GM23338 (cell line): ENCODE data around the gene KIF19. TPM values are rescaled to one million over a fixed set of nuclear protein-coding genes. Genes with fewer than 3 reads are reported as not detected.

Source experiments
- ATAC-seq: fragments of 200-7000 bp; cut with Tn5 transposase; 3 replicates; pipeline ENCODE4 v1.9.1; 2020
- DNase-seq: peaks from one replicate; pipeline ENCODE4 v3.0.0-alpha.2; 2015; ENCODE audit warnings: low spot score
- H2AFZ ChIP-seq: fragments of 200-600 bp; sonication (generic); 2 replicates; pipeline ENCODE4 v1.8.0; 2016; ENCODE audit warnings: antibody characterized with exemption, mild to moderate bottlenecking, moderate library complexity
- H3F3A ChIP-seq: fragments of 200-600 bp; sonication (generic); replicated peaks from 2 replicates; pipeline ENCODE4 v1.8.0; 2017; ENCODE audit warnings: antibody characterized with exemption, mixed run types, low read depth
- H3K27ac ChIP-seq: fragments of 200-600 bp; sonication (generic); 2 replicates; pipeline ENCODE4 v1.6.1; 2016; ENCODE audit warnings: low read depth
- H3K27me3 ChIP-seq: fragments of 200-600 bp; sonication (generic); 2 replicates; pipeline ENCODE4 v1.8.0; 2016; ENCODE audit warnings: mild to moderate bottlenecking, mixed run types, moderate library complexity; ENCODE audit not compliant: insufficient read depth
- H3K36me3 ChIP-seq: fragments of 200-600 bp; sonication (generic); 2 replicates; pipeline ENCODE4 v1.8.0; 2016; ENCODE audit warnings: mild to moderate bottlenecking; ENCODE audit not compliant: insufficient read depth
- H3K4me1 ChIP-seq: fragments of 200-600 bp; sonication (generic); 2 replicates; pipeline ENCODE4 v1.8.0; 2016; ENCODE audit warnings: mild to moderate bottlenecking, moderate library complexity; ENCODE audit not compliant: insufficient read depth
- H3K4me2 ChIP-seq: fragments of 200-600 bp; sonication (generic); 2 replicates; pipeline ENCODE4 v1.7.1; 2017; ENCODE audit warnings: mixed run types
- H3K4me3 ChIP-seq: fragments of 200-600 bp; sonication (generic); 2 replicates; pipeline ENCODE4 v1.6.1; 2016; ENCODE audit warnings: mixed run types
- H3K79me2 ChIP-seq: fragments of 200-600 bp; sonication (generic); replicated peaks from 2 replicates; pipeline ENCODE4 v1.8.0; 2017; ENCODE audit warnings: mild to moderate bottlenecking; ENCODE audit not compliant: insufficient read depth
- H3K9me2 ChIP-seq: fragments of 200-600 bp; sonication (generic); 2 replicates; pipeline ENCODE4 v1.8.0; 2017; ENCODE audit not compliant: insufficient read depth
- H4K20me1 ChIP-seq: fragments of 200-600 bp; sonication (generic); replicated peaks from 2 replicates; pipeline ENCODE4 v1.8.0; 2017; ENCODE audit warnings: mild to moderate bottlenecking; ENCODE audit not compliant: insufficient read depth
- H3K27ac Mint-ChIP-seq: 2 replicates; pipeline ENCODE4 v1.8.0; 2020; ENCODE audit warnings: inconsistent platforms, mild to moderate bottlenecking, moderate library complexity, mixed read lengths
- H3K27me3 Mint-ChIP-seq: 3 replicates; pipeline ENCODE4 v1.8.0; 2022; ENCODE audit warnings: low read depth, mild to moderate bottlenecking, moderate library complexity, mixed read lengths, inconsistent platforms; ENCODE audit not compliant: insufficient read depth, poor library complexity
- H3K36me3 Mint-ChIP-seq: 3 replicates; pipeline ENCODE4 v1.8.0; 2021; ENCODE audit warnings: low read depth, mild to moderate bottlenecking, inconsistent platforms, moderate library complexity, mixed read lengths
- H3K4me1 Mint-ChIP-seq: 3 replicates; pipeline ENCODE4 v1.8.0; 2020; ENCODE audit warnings: mild to moderate bottlenecking, inconsistent platforms, mixed read lengths
- H3K4me3 Mint-ChIP-seq: 3 replicates; pipeline ENCODE4 v1.8.0; 2021; ENCODE audit warnings: moderate library complexity, mild to moderate bottlenecking, inconsistent platforms, mixed read lengths
- H3K9me3 Mint-ChIP-seq: 3 replicates; pipeline ENCODE4 v1.8.0; 2020; ENCODE audit warnings: moderate library complexity, mild to moderate bottlenecking, inconsistent platforms, mixed read lengths
- CREB1 ChIP-seq: fragments of 250-450 bp; sonication (Bioruptor Pico); IDR thresholded peaks from 2 replicates; pipeline ENCODE4 v1.5.0; 2020; ENCODE audit warnings: low read depth, mild to moderate bottlenecking, moderate library complexity
- EZH2 ChIP-seq: fragments of 200-600 bp; sonication (generic); IDR thresholded peaks from one replicate; pipeline ENCODE4 v1.8.0; 2017; ENCODE audit warnings: antibody characterized with exemption, mild to moderate bottlenecking, low read depth; ENCODE audit not compliant: unreplicated experiment
- EZH2phosphoT487 ChIP-seq: fragments of 200-600 bp; sonication (generic); IDR thresholded peaks from one replicate; pipeline ENCODE4 v1.8.1; 2018; ENCODE audit warnings: antibody characterized with exemption; ENCODE audit not compliant: unreplicated experiment
- NANOG ChIP-seq: IDR thresholded peaks from 2 replicates; pipeline ENCODE4 v1.6.1; 2016; ENCODE audit warnings: antibody characterized with exemption, borderline replicate concordance
- POLR2AphosphoS5 ChIP-seq: IDR thresholded peaks from 2 replicates; pipeline ENCODE4 v1.6.1; 2016; ENCODE audit warnings: antibody characterized with exemption, low read depth
- STAT1 ChIP-seq: IDR thresholded peaks from one replicate; pipeline ENCODE4 v1.6.1; 2016; ENCODE audit warnings: antibody characterized with exemption; ENCODE audit not compliant: unreplicated experiment
- ZNF331 ChIP-seq: fragments of 250-450 bp; sonication (Bioruptor Pico); IDR thresholded peaks from 2 replicates; pipeline ENCODE4 v1.5.0; 2020; ENCODE audit warnings: low read depth, mild to moderate bottlenecking, moderate library complexity
- polyA plus RNA-seq: library from polyadenylated mRNA; unstranded; fragments of >200 nt; fragmentation: Nextera tagmentation; extraction: Ambion mirVana; gene quantifications from 2 replicates; pipeline ENCODE4 v1.2.1, GENCODE V29; 2016
- total RNA-seq: library from RNA; depleted of rRNA; stranded (reverse); fragments of >200 nt; shearing (Covaris generic); gene quantifications from 2 replicates; pipeline ENCODE4 v1.2.3, GENCODE V29; 2014
- TF ChIP-seq, protein P1 (sequence below): fragments of 250-450 bp; sonication (Bioruptor Pico); IDR thresholded peaks from 2 replicates; pipeline ENCODE4 v1.5.0; 2020; ENCODE audit warnings: mild to moderate bottlenecking, moderate library complexity
- TF ChIP-seq, protein P2 (sequence below): IDR thresholded peaks from one replicate; pipeline ENCODE4 v1.6.1; 2018; ENCODE audit warnings: antibody characterized with exemption; ENCODE audit not compliant: unreplicated experiment

KIF19 gene
- total and polyA plus RNA-seq, 2 experiments from 2014 or later, result 0.35 to 0.36 TPM

DNA sequence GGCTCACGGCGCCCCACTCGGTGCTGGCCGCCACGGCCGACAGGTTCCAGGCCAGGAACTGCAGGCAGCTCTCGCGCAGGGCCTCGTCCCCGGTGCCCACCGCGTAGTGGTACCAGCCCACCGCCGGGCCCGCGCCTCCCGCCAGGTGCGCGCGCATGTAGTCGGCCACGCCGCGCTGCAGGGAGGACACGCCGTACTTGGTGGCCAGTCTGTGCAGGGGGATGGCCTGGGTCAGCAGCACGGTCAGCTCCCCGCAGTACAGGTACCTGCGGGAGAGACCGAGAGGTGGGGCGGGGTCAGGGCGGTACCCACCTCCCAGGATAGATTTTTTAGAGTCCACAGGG is 31.4 kb downstream of the KIF19 start:
- TF ChIP-seq POLR2AphosphoS5, result no peak
- TF ChIP-seq, protein P1, sequence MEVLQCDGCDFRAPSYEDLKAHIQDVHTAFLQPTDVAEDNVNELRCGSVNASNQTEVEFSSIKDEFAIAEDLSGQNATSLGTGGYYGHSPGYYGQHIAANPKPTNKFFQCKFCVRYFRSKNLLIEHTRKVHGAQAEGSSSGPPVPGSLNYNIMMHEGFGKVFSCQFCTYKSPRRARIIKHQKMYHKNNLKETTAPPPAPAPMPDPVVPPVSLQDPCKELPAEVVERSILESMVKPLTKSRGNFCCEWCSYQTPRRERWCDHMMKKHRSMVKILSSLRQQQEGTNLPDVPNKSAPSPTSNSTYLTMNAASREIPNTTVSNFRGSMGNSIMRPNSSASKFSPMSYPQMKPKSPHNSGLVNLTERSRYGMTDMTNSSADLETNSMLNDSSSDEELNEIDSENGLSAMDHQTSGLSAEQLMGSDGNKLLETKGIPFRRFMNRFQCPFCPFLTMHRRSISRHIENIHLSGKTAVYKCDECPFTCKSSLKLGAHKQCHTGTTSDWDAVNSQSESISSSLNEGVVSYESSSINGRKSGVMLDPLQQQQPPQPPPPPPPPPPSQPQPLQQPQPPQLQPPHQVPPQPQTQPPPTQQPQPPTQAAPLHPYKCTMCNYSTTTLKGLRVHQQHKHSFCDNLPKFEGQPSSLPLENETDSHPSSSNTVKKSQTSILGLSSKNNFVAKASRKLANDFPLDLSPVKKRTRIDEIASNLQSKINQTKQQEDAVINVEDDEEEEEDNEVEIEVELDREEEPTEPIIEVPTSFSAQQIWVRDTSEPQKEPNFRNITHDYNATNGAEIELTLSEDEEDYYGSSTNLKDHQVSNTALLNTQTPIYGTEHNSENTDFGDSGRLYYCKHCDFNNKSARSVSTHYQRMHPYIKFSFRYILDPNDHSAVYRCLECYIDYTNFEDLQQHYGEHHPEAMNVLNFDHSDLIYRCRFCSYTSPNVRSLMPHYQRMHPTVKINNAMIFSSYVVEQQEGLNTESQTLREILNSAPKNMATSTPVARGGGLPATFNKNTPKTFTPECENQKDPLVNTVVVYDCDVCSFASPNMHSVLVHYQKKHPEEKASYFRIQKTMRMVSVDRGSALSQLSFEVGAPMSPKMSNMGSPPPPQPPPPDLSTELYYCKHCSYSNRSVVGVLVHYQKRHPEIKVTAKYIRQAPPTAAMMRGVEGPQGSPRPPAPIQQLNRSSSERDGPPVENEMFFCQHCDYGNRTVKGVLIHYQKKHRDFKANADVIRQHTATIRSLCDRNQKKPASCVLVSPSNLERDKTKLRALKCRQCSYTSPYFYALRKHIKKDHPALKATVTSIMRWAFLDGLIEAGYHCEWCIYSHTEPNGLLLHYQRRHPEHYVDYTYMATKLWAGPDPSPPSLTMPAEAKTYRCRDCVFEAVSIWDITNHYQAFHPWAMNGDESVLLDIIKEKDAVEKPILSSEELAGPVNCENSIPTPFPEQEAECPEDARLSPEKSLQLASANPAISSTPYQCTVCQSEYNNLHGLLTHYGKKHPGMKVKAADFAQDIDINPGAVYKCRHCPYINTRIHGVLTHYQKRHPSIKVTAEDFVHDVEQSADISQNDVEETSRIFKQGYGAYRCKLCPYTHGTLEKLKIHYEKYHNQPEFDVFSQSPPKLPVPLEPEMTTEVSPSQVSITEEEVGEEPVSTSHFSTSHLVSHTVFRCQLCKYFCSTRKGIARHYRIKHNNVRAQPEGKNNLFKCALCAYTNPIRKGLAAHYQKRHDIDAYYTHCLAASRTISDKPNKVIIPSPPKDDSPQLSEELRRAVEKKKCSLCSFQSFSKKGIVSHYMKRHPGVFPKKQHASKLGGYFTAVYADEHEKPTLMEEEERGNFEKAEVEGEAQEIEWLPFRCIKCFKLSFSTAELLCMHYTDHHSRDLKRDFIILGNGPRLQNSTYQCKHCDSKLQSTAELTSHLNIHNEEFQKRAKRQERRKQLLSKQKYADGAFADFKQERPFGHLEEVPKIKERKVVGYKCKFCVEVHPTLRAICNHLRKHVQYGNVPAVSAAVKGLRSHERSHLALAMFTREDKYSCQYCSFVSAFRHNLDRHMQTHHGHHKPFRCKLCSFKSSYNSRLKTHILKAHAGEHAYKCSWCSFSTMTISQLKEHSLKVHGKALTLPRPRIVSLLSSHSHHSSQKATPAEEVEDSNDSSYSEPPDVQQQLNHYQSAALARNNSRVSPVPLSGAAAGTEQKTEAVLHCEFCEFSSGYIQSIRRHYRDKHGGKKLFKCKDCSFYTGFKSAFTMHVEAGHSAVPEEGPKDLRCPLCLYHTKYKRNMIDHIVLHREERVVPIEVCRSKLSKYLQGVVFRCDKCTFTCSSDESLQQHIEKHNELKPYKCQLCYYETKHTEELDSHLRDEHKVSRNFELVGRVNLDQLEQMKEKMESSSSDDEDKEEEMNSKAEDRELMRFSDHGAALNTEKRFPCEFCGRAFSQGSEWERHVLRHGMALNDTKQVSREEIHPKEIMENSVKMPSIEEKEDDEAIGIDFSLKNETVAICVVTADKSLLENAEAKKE (CRISPR knock-in tag), result no peak
- TF ChIP-seq ZNF331 (CRISPR knock-in tag), result no peak
- TF ChIP-seq STAT1, result no peak
- no peak for TF ChIP-seq EZH2phosphoT487
- TF ChIP-seq, protein P2, sequence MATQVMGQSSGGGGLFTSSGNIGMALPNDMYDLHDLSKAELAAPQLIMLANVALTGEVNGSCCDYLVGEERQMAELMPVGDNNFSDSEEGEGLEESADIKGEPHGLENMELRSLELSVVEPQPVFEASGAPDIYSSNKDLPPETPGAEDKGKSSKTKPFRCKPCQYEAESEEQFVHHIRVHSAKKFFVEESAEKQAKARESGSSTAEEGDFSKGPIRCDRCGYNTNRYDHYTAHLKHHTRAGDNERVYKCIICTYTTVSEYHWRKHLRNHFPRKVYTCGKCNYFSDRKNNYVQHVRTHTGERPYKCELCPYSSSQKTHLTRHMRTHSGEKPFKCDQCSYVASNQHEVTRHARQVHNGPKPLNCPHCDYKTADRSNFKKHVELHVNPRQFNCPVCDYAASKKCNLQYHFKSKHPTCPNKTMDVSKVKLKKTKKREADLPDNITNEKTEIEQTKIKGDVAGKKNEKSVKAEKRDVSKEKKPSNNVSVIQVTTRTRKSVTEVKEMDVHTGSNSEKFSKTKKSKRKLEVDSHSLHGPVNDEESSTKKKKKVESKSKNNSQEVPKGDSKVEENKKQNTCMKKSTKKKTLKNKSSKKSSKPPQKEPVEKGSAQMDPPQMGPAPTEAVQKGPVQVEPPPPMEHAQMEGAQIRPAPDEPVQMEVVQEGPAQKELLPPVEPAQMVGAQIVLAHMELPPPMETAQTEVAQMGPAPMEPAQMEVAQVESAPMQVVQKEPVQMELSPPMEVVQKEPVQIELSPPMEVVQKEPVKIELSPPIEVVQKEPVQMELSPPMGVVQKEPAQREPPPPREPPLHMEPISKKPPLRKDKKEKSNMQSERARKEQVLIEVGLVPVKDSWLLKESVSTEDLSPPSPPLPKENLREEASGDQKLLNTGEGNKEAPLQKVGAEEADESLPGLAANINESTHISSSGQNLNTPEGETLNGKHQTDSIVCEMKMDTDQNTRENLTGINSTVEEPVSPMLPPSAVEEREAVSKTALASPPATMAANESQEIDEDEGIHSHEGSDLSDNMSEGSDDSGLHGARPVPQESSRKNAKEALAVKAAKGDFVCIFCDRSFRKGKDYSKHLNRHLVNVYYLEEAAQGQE, result no peak
- no peak for TF ChIP-seq NANOG
- no peak for TF ChIP-seq CREB1 (CRISPR knock-in tag)
- TF ChIP-seq EZH2, result no peak
- ATAC-seq, result peak; percentile 2; the same call in 2 of the 3 replicates
- no peaks in the 10 kb centered on the region for H3K36me3 ChIP-seq
- Mint-ChIP-seq H3K27me3 (peaks cover 42% of the 10 kb centered on the region), H3K4me1 (peaks cover 34% of the 10 kb centered on the region), H3K4me3 (no peak overlapping the region), H3K36me3 (peaks cover 6% of the 10 kb centered on the region; the same call in 2 of the 3 replicates), H3K27ac (no peak overlapping the region), H3K9me3 (no peaks in the 10 kb centered on the region)
- no peak overlapping the region for H3K27ac ChIP-seq
- DNase-seq, result peak; percentile 46
- no peaks in the 10 kb centered on the region for H3K9me2 ChIP-seq
- H3K4me1 ChIP-seq, result peaks cover 13% of the 10 kb centered on the region; the same call in 1 of the 2 replicates
- H3K4me2 ChIP-seq, result peak overlapping the region; percentile 80
- no peaks in the 10 kb centered on the region for H3F3A ChIP-seq
- H2AFZ ChIP-seq, result peak overlapping the region; percentile 90; the same call in 1 of the 2 replicates
- H3K27me3 ChIP-seq, result peaks cover 57% of the 10 kb centered on the region
- peak overlapping the region; percentile 57 for H3K4me3 ChIP-seq
- H4K20me1 ChIP-seq, result no peaks in the 10 kb centered on the region; the same call in 1 of the 2 replicates
- H3K79me2 ChIP-seq, result no peaks in the 10 kb centered on the region
